H1 (cell line): Measurements from ENCODE around the gene MTURN. TPM values are rescaled to one million over a fixed set of nuclear protein-coding genes. Genes with fewer than 3 reads are reported as not detected.

Experiments
- CTCF ChIA-PET: fragments of 300-600 bp; sonication (Branson Sonifier 250); formaldehyde crosslinking; loops from one replicate; lab custom pipeline; 2021; ENCODE audit not compliant: partially characterized antibody; lab: Charles Lee
- POLR2A ChIA-PET: fragments of 300-600 bp; sonication (Branson Sonifier 250); formaldehyde crosslinking; loops from one replicate; lab custom pipeline; 2021; ENCODE audit warnings: inconsistent platforms; ENCODE audit not compliant: partially characterized antibody; lab: Charles Lee
- DNase-seq, 2 experiments: peaks; one replicate each; pipeline versions ENCODE4 v3.0.0 to v3.0.0-alpha.2; 2010 to 2022; ENCODE audit warnings: low spot score in 2 of 2, low read depth in 1 of 2, mixed read lengths in 1 of 2
- FAIRE-seq: peaks from 2 replicates; lab custom pipeline; 2011; peaks lifted over from hg19 to GRCh38; lab: Jason Lieb, UNC
- H2AFZ ChIP-seq: 2 replicates; pipeline ENCODE4 v1.8.1; 2012; ENCODE audit warnings: low read length, inconsistent platforms
- H2AK5ac ChIP-seq: 2 replicates; pipeline ENCODE4 v1.6.1; 2013; ENCODE audit warnings: low read depth, low read length
- H2BK120ac ChIP-seq: replicated peaks from 2 replicates; pipeline ENCODE3; 2013; ENCODE audit warnings: low read depth, low read length, inconsistent platforms
- H2BK12ac ChIP-seq: 2 replicates; pipeline ENCODE4 v1.6.1; 2013; ENCODE audit warnings: low read depth, low read length
- H2BK15ac ChIP-seq: 2 replicates; pipeline ENCODE4 v1.6.1; 2013; ENCODE audit warnings: low read length
- H2BK20ac ChIP-seq: 2 replicates; pipeline ENCODE4 v1.6.1; 2013; ENCODE audit warnings: low read length
- H2BK5ac ChIP-seq: 2 replicates; pipeline ENCODE4 v1.6.1; 2013; ENCODE audit warnings: low read depth, low read length
- H3K14ac ChIP-seq: 2 replicates; pipeline ENCODE4 v1.6.1; 2013; ENCODE audit warnings: inconsistent platforms; ENCODE audit not compliant: insufficient read length
- H3K18ac ChIP-seq: 2 replicates; pipeline ENCODE4 v1.6.1; 2013; ENCODE audit warnings: low read length; ENCODE audit errors: extremely low read depth
- H3K23ac ChIP-seq: 2 replicates; pipeline ENCODE4 v1.6.1; 2013; ENCODE audit warnings: inconsistent platforms; ENCODE audit not compliant: insufficient read length
- H3K23me2 ChIP-seq: 2 replicates; pipeline ENCODE4 v1.6.1; 2013; ENCODE audit warnings: low read depth, low read length
- H3K27ac ChIP-seq: 2 replicates; pipeline ENCODE4 v1.6.1; 2011; ENCODE audit warnings: low read depth, low read length, inconsistent platforms
- H3K27me3 ChIP-seq, 4 experiments: replicated peaks in 1 of 4; 1 replicate in 1 of 4; 2 replicates in 3 of 4; pipeline versions ENCODE4 v1.6.1 to v1.8.1; 2011 to 2013; ENCODE audit warnings: low read length in 3 of 4, mild to moderate bottlenecking in 3 of 4, inconsistent platforms in 2 of 4, mixed read lengths in 2 of 4, moderate library complexity in 1 of 4; ENCODE audit not compliant: control insufficient read depth in 3 of 4, insufficient read depth in 3 of 4; ENCODE audit errors: extremely low read depth in 1 of 4
- H3K36me3 ChIP-seq, 4 experiments: 2 replicates each; pipeline versions ENCODE4 v1.6.1 to v1.8.1; 2011 to 2013; ENCODE audit warnings: mild to moderate bottlenecking in 4 of 4, low read length in 3 of 4, moderate library complexity in 2 of 4, control low read depth in 1 of 4, inconsistent platforms in 1 of 4; ENCODE audit not compliant: insufficient read depth in 4 of 4, control insufficient read depth in 2 of 4
- H3K4ac ChIP-seq: replicated peaks from 2 replicates; pipeline ENCODE3; 2013; ENCODE audit warnings: low read length, low read depth, mixed read lengths, inconsistent platforms; ENCODE audit not compliant: insufficient read length
- H3K4me1 ChIP-seq, 4 experiments: replicated peaks in 1 of 4; 1 replicate in 1 of 4; 2 replicates in 3 of 4; pipeline versions ENCODE4 v1.6.1 to v1.8.1; 2011 to 2013; ENCODE audit warnings: low read length in 3 of 4, inconsistent platforms in 2 of 4, mixed read lengths in 1 of 4; ENCODE audit not compliant: insufficient read depth in 4 of 4, control insufficient read depth in 3 of 4
- H3K4me2 ChIP-seq, 2 experiments: 2 replicates each; pipeline versions ENCODE4 v1.6.1 to v1.8.1; 2011 to 2013; ENCODE audit warnings: low read depth in 2 of 2, low read length in 2 of 2, control low read depth in 1 of 2, inconsistent platforms in 1 of 2, mild to moderate bottlenecking in 1 of 2; ENCODE audit not compliant: insufficient read depth in 1 of 2
- H3K4me3 ChIP-seq, 4 experiments: fragments of 200-600, 300-600 bp in 1 of 4; sonication (generic), shearing (Covaris generic), sonication (Bioruptor Twin) in 1 of 4; 2 replicates each; pipeline versions ENCODE4 v1.5.1 to v1.8.1; 2011 to 2016; ENCODE audit warnings: low read length in 4 of 4, low read depth in 3 of 4, control low read depth in 2 of 4, inconsistent platforms in 2 of 4, mild to moderate bottlenecking in 2 of 4, mixed read lengths in 1 of 4, moderate library complexity in 1 of 4; ENCODE audit not compliant: insufficient read depth in 2 of 4; ENCODE audit errors: extremely low read depth in 1 of 4
- H3K56ac ChIP-seq: replicated peaks from 2 replicates; pipeline ENCODE3; 2013; ENCODE audit warnings: low read depth, mild to moderate bottlenecking, mixed read lengths, low read length, inconsistent platforms; ENCODE audit not compliant: insufficient read length
- H3K79me1 ChIP-seq: 2 replicates; pipeline ENCODE4 v1.6.1; 2013; ENCODE audit warnings: low read depth, low read length, control low read depth
- H3K79me2 ChIP-seq, 2 experiments: 2 replicates each; pipeline versions ENCODE4 v1.6.1 to v1.8.1; 2012 to 2013; ENCODE audit warnings: low read length in 2 of 2, mild to moderate bottlenecking in 2 of 2, inconsistent platforms in 1 of 2; ENCODE audit not compliant: insufficient read depth in 2 of 2, control insufficient read depth in 1 of 2
- H3K9ac ChIP-seq, 4 experiments: replicated peaks in 1 of 4; 1 replicate in 1 of 4; 2 replicates in 3 of 4; pipeline versions ENCODE4 v1.6.1 to v1.8.1; 2011 to 2013; ENCODE audit warnings: low read depth in 3 of 4, low read length in 3 of 4, control low read depth in 2 of 4, mild to moderate bottlenecking in 2 of 4, moderate library complexity in 2 of 4, inconsistent platforms in 1 of 4; ENCODE audit errors: extremely low read depth in 1 of 4
- H3K9me3 ChIP-seq, 2 experiments: 2 replicates each; pipeline versions ENCODE4 v1.6.1 to v1.8.1; 2012 to 2013; ENCODE audit warnings: mild to moderate bottlenecking in 2 of 2, moderate library complexity in 2 of 2, control low read depth in 1 of 2, inconsistent platforms in 1 of 2, low read depth in 1 of 2, low read length in 1 of 2, mixed read lengths in 1 of 2; ENCODE audit not compliant: insufficient read depth in 2 of 2
- H4K20me1 ChIP-seq, 2 experiments: replicated peaks in 1 of 2; 2 replicates each; pipeline versions ENCODE3 to v1.8.1; 2011 to 2013; ENCODE audit warnings: inconsistent platforms in 2 of 2, low read length in 2 of 2, mild to moderate bottlenecking in 1 of 2; ENCODE audit not compliant: insufficient read depth in 2 of 2, control insufficient read depth in 1 of 2
- H4K5ac ChIP-seq: 2 replicates; pipeline ENCODE4 v1.6.1; 2013; ENCODE audit warnings: low read length, low read depth, mixed read lengths, inconsistent platforms; ENCODE audit not compliant: insufficient read length
- H4K8ac ChIP-seq: 2 replicates; pipeline ENCODE4 v1.8.0; 2013; ENCODE audit warnings: mild to moderate bottlenecking, moderate library complexity, low read length, inconsistent platforms; ENCODE audit not compliant: insufficient read depth; ENCODE audit errors: extremely low read depth
- H4K91ac ChIP-seq: replicated peaks from 2 replicates; pipeline ENCODE3; 2013; ENCODE audit warnings: low read length, mixed read lengths, inconsistent platforms; ENCODE audit not compliant: insufficient read length
- CBX5 ChIP-seq: fragments of 300-800, 300-1000 bp; sonication (generic); IDR thresholded peaks from 2 replicates; pipeline ENCODE4 v1.7.1; 2016; ENCODE audit warnings: antibody characterized with exemption, low read length, low read depth
- CEBPB ChIP-seq: IDR thresholded peaks from 2 replicates; pipeline ENCODE4 v1.6.1; 2012; ENCODE audit warnings: low read depth, low read length
- GTF2F1 ChIP-seq: IDR thresholded peaks from 2 replicates; pipeline ENCODE4 v1.6.1; 2012; ENCODE audit warnings: low read depth, low read length, improper control_type of control experiment, borderline replicate concordance
- PHF8 ChIP-seq: fragments of 200-600 bp; sonication (generic); conservative IDR thresholded peaks from 2 replicates; pipeline ENCODE4 v1.7.1; 2012; ENCODE audit warnings: low read depth, mild to moderate bottlenecking, inconsistent platforms, low read length, moderate library complexity
- RAD21 ChIP-seq, 2 experiments: IDR thresholded peaks in 1 of 2; conservative IDR thresholded peaks in 1 of 2; 2 replicates each; pipeline ENCODE4 v1.6.1; 2011; ENCODE audit warnings: low read depth in 2 of 2, low read length in 2 of 2, improper control_type of control experiment in 1 of 2, inconsistent platforms in 1 of 2, mild to moderate bottlenecking in 1 of 2, moderate library complexity in 1 of 2
- SIN3A ChIP-seq, 2 experiments: IDR thresholded peaks in 1 of 2; conservative IDR thresholded peaks in 1 of 2; 2 replicates each; pipeline ENCODE4 v1.6.1; 2011 to 2012; ENCODE audit warnings: low read length in 2 of 2, improper control_type of control experiment in 1 of 2, low read depth in 1 of 2, mild to moderate bottlenecking in 1 of 2
- WGBS, 2 experiments: shearing (Covaris generic) in 1 of 2; methylation state at CpG; one replicate each; pipeline versions ENCODE4 v1.1.6 to v1.1.7; 2013 to 2015; ENCODE audit warnings: low lambda C conversion rate in 2 of 2, mixed read lengths in 2 of 2, inconsistent platforms in 1 of 2, low coverage in 1 of 2, missing lambda C conversion rate in 1 of 2; ENCODE audit not compliant: insufficient replicate concordance in 2 of 2, insufficient coverage in 1 of 2, insufficient read length in 1 of 2; ENCODE audit errors: extremely low coverage in 1 of 2, missing lambda C conversion rate in 1 of 2; 5-methylcytosine and 5-hydroxymethylcytosine counted together
- polyA plus RNA-seq, 7 experiments: library from polyadenylated mRNA; depleted of rRNA in 3 of 7; stranded (reverse) in 5 of 7; unstranded in 2 of 7; fragments of >200 nt in 5 of 7; fragments of 200-250 nt in 2 of 7; gene quantifications; 1 replicate in 5 of 7; 2 replicates in 1 of 7; 4 replicates in 1 of 7; pipeline versions ENCODE4 v1.2.1 to v1.2.3, GENCODE V29; 2011 to 2013; ENCODE audit warnings: missing spikeins in 2 of 7, mixed read lengths in 2 of 7
- total RNA-seq: library from RNA; stranded (reverse); fragmentation: NEBNext Ultra II Directional; extraction: Animal tissue kit (Norgen Biotek cat#: 25700); gene quantifications from 2 replicates; pipeline ENCODE4 v1.2.1, GENCODE V29; 2021

MTURN gene
- total and polyA plus RNA-seq, 2 of the 8 experiments (the other 6 are each of a cell fraction or from before 2014, with no cell fraction given) = 2.6 to 5.8 TPM

DNA sequence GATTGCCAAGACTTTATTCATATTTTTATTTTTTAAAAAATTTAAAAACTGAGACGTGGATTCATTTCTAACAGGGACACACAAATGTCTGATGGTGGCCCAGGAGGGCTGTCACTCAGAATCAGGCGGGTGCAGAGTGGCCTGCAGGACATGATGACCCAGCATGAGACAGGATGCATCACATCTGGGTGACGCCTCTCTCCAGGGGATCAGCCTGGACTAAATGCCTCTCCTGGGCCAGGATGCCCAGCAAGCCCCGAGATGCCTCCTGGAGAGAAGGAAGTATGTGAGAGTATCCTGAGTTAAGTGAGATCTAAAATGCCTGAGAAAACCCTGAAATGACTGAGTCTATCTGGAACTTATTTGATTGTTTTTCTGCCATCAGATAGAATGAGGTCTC is 16.9 kb upstream of the MTURN start:
- Histone ChIP-seq H3K79me2 (no peaks in the 10 kb centered on the region), H3K9me3 (peaks cover 4 to 15% of the 10 kb centered on the region in 2 experiments), H2AFZ (no peak overlapping the region), H3K79me1 (no peaks in the 10 kb centered on the region), H3K18ac (no peak overlapping the region), H3K14ac (no peak overlapping the region), H4K91ac (no peak overlapping the region), H3K23me2 (no peaks in the 10 kb centered on the region), H3K4me1 (no peaks in the 10 kb centered on the region; a peak in 1 of 7 replicates), H3K27ac (no peak overlapping the region), H3K36me3 (peaks cover 0 to 4% (median 0%) of the 10 kb centered on the region in 4 experiments; a peak in 1 of 8 replicates), H2BK5ac (no peak overlapping the region), H3K4me3 (no peak overlapping the region), H4K5ac (no peak overlapping the region), H2AK5ac (no peak overlapping the region), H4K8ac (no peak overlapping the region), H3K27me3 (no peaks in the 10 kb centered on the region), H2BK12ac (no peak overlapping the region), H3K23ac (no peak overlapping the region), H3K56ac (no peak overlapping the region), H3K4me2 (no peak overlapping the region), H2BK15ac (no peak overlapping the region), H3K9ac (no peak overlapping the region), H3K4ac (no peak overlapping the region), H4K20me1 (peaks cover 0 to 5% of the 10 kb centered on the region in 2 experiments), H2BK20ac (no peak overlapping the region), H2BK120ac (no peak overlapping the region)
- 86% methylated on average over 4 of the region's 4 CpGs; no CpG with 5 or more reads in 1 of the 2 experiments for WGBS, 2 experiments
- ChIA-PET POLR2A (interaction anchor here (1.3 kb wide), 1 partner anchor 16 kb away, joined by 4 read pairs; no protein-coding TSS in a partner anchor), CTCF (interaction anchor here (1.0 kb wide), 1 partner anchor 15 kb away, joined by 3 read pairs; no protein-coding TSS in a partner anchor)
- DNase-seq (no peak), FAIRE-seq (no peak)
- TF ChIP-seq CBX5 = no peak
- TF ChIP-seq GTF2F1 = no peak
- TF ChIP-seq SIN3A (conservative IDR thresholded peaks at IDR 0.05 in 1 of 2, IDR thresholded peaks at IDR 0.05 in 1 of 2; ENCODE audit: low read depth in 1 of 2, low read length in 2 of 2) = no peak
- no peak for TF ChIP-seq CEBPB
- no peak for TF ChIP-seq RAD21 (IDR thresholded peaks at IDR 0.05 in 1 of 2, conservative IDR thresholded peaks at IDR 0.05 in 1 of 2; ENCODE audit: low read depth in 2 of 2, low read length in 2 of 2)
- TF ChIP-seq PHF8 = no peak
